Cardiac muscle cell (in vitro differentiated cells and primary cell): ENCODE data around the gene FAN1. TPM values are rescaled to one million over a fixed set of nuclear protein-coding genes. Genes with fewer than 3 reads are reported as not detected.

Experiments used
- DNase-seq, 2 donors: peaks; one replicate each; pipeline versions ENCODE4 v3.0.0 to v3.0.0-alpha.2; 2010 to 2017; ENCODE audit warnings: low read depth in 1 of 2, low spot score in 1 of 2
- H3K27ac ChIP-seq: fragments of 200-600 bp; sonication (generic); 2 replicates; pipeline ENCODE4 v1.5.1; 2016
- H3K27me3 ChIP-seq: fragments of 200-600 bp; sonication (generic); 2 replicates; pipeline ENCODE4 v1.6.0; 2016; ENCODE audit warnings: control low read depth
- H3K36me3 ChIP-seq: fragments of 200-600 bp; sonication (generic); 2 replicates; pipeline ENCODE4 v1.5.1; 2016; ENCODE audit warnings: control low read depth
- H3K4me1 ChIP-seq: fragments of 200-600 bp; sonication (generic); 2 replicates; pipeline ENCODE4 v1.8.1; 2017; ENCODE audit warnings: low read depth, mild to moderate bottlenecking, mixed run types
- H3K4me3 ChIP-seq: fragments of 200-600 bp; sonication (generic); 2 replicates; pipeline ENCODE4 v1.5.1; 2016; ENCODE audit warnings: mild to moderate bottlenecking
- H3K9me3 ChIP-seq: fragments of 200-600 bp; sonication (generic); 2 replicates; pipeline ENCODE4 v1.5.1; 2017; ENCODE audit warnings: low read depth, mild to moderate bottlenecking, control low read depth
- polyA plus RNA-seq: library from polyadenylated mRNA; unstranded; fragments of >200 nt; fragmentation: Nextera tagmentation; extraction: Ambion mirVana; gene quantifications from 2 replicates; pipeline ENCODE4 v1.2.1, GENCODE V29; 2016
- total RNA-seq: library from RNA; depleted of rRNA; stranded (reverse); fragments of >200 nt; gene quantifications from 2 replicates; pipeline ENCODE4 v1.2.3, GENCODE V29; 2016
- TF ChIP-seq, protein P1 (sequence below): IDR thresholded peaks from 2 replicates; pipeline ENCODE4 v1.5.1; 2012; ENCODE audit warnings: low read depth, mild to moderate bottlenecking, low read length

The FAN1 gene
- total and polyA plus RNA-seq, 2 experiments from 2014 or later, result 18.3 to 26.8 TPM

DNA sequence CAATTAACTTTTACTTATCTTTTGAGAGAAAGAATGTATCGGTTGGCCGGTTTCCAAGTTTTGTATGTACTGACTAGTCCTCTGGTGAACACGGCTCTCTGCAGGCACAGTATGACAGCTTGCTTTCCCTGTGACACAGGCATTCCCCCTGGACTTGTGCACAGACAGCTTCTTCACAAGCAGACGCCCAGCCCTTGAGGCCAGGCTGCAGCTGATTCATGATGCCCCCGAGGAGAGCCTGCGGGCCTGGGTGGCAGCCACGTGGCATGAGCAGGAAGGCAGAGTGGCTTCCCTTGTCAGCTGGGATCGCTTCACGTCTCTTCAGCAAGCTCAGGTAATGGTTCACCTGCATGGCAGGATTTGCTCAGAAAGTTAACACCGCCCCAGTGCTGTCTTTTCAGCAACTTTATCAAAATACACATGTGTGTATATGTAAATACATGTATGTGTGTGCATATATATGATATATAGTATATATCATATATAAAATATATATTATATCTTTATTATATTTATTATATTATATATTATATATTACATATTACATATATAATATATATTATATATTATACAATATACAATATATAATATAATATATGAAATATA, 25.5 kb downstream of the FAN1 start:
- no peak for DNase-seq
- Histone ChIP-seq H3K27me3 (no peaks in the 10 kb centered on the region), H3K36me3 (peaks cover 48% of the 10 kb centered on the region), H3K4me3 (no peak overlapping the region), H3K9me3 (no peaks in the 10 kb centered on the region), H3K4me1 (no peaks in the 10 kb centered on the region), H3K27ac (no peak overlapping the region)
- TF ChIP-seq, protein P1, sequence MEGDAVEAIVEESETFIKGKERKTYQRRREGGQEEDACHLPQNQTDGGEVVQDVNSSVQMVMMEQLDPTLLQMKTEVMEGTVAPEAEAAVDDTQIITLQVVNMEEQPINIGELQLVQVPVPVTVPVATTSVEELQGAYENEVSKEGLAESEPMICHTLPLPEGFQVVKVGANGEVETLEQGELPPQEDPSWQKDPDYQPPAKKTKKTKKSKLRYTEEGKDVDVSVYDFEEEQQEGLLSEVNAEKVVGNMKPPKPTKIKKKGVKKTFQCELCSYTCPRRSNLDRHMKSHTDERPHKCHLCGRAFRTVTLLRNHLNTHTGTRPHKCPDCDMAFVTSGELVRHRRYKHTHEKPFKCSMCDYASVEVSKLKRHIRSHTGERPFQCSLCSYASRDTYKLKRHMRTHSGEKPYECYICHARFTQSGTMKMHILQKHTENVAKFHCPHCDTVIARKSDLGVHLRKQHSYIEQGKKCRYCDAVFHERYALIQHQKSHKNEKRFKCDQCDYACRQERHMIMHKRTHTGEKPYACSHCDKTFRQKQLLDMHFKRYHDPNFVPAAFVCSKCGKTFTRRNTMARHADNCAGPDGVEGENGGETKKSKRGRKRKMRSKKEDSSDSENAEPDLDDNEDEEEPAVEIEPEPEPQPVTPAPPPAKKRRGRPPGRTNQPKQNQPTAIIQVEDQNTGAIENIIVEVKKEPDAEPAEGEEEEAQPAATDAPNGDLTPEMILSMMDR, result no peak

DNA sequence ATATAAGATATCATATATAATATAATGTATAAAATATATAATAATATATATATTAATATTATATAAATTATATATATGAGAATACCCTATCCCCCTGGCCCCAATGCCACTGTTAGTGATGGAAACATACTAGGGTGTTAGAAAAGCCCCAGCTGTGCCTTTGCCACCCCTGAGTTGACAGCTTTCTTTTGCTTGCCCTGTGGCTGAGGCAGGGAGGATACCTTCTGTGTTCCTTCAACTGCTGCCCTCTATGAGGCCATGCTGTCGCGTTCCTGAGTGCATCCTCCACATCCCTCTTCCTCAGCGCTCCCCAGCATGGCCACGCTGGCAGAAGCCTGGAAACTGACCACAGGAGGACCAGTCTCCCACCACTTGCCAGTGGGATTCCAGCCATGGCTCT, 26.3 kb downstream of the FAN1 start:
- no peaks in the 10 kb centered on the region for H3K4me1 ChIP-seq
- no peak overlapping the region for H3K4me3 ChIP-seq
- no peaks in the 10 kb centered on the region for H3K9me3 ChIP-seq
- H3K27me3 ChIP-seq, result no peaks in the 10 kb centered on the region
- no peak for DNase-seq
- no peak overlapping the region for H3K27ac ChIP-seq
- H3K36me3 ChIP-seq, result peaks cover 45% of the 10 kb centered on the region
- TF ChIP-seq, protein P1, result no peak

DNA sequence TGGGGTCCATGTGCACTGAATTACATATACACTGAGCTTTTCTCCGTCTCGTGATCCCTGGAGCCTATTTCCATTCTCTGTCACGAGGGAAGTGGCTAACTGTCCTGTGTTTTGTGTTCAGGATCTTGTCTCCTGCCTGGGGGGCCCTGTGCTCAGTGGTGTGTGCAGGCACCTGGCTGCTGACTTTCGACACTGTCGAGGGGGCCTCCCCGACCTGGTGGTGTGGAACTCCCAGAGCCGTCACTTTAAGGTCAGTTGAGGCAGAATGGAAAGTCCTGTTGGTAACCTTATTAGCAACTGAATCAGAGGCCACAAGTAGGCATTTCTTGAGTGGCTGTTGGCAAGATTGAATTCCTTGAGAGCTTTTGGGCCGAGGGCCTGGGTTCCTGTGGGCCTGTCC, 26.7 kb downstream of the FAN1 start:
- DNase-seq, result no peak
- Histone ChIP-seq H3K4me1 (no peaks in the 10 kb centered on the region), H3K9me3 (no peaks in the 10 kb centered on the region), H3K36me3 (peaks cover 42% of the 10 kb centered on the region), H3K27ac (no peak overlapping the region), H3K27me3 (no peaks in the 10 kb centered on the region), H3K4me3 (no peak overlapping the region)
- TF ChIP-seq, protein P1, result no peak

DNA sequence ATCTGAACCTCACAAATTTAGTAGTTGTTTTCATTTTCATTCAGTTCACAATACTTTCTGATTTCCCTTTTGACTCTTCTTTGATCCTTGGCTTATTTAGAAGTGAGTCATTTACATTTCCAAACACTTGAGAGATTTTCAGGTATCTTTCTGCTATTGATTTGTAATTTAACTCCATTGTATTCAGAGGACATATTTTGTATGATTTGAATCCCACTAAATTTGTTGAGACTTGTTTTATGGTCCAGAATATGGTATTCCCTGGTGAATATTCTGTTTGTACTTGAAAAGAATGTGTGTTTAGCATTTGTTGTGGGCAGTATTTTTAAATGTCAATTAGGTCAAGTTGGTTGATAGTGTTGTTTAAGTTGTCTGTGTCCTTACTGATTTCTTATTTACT, 29.6 kb downstream of the FAN1 start:
- DNase-seq, result no peak
- Histone ChIP-seq H3K27ac (no peak overlapping the region), H3K4me3 (no peak overlapping the region), H3K27me3 (no peaks in the 10 kb centered on the region), H3K36me3 (peaks cover 36% of the 10 kb centered on the region), H3K4me1 (no peaks in the 10 kb centered on the region), H3K9me3 (no peaks in the 10 kb centered on the region)
- TF ChIP-seq, protein P1, result no peak

DNA sequence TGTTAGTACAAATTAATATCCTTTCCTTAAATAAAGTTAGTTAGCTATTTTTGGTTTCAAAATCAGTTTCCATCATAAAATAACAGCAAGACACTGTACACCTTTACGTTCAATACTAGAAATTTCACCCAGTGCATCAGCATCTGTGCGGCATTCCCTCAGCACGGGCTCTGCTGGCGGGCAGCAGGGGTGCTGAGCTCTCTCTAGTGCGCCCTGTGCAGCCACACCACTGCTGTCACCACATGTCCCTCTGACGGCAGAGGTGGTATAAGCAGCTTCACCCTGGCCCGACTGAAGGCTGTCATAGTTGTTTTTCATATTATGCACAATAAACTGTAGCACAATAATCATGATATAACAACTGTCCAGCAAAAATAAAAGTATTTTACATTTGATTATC, 35.4 kb downstream of the FAN1 start:
- Histone ChIP-seq H3K27ac (no peak overlapping the region), H3K36me3 (peaks cover 61% of the 10 kb centered on the region), H3K27me3 (no peaks in the 10 kb centered on the region), H3K9me3 (no peaks in the 10 kb centered on the region), H3K4me3 (no peak overlapping the region), H3K4me1 (no peaks in the 10 kb centered on the region)
- no peak for DNase-seq
- TF ChIP-seq, protein P1, result no peak
